ENCODE data around the gene ADGRG6. TPM values are rescaled to one million over a fixed set of nuclear protein-coding genes. Genes with fewer than 3 reads are reported as not detected.
A peak's percentile ranks its signal among the peaks of the same experiment; 100 is the strongest.

The ADGRG6 gene
- total and polyA plus RNA-seq, 2 donors (not counting 3 experiments of a cell fraction or from before 2014, with no cell fraction given): 99.3 to 166 TPM

DNA sequence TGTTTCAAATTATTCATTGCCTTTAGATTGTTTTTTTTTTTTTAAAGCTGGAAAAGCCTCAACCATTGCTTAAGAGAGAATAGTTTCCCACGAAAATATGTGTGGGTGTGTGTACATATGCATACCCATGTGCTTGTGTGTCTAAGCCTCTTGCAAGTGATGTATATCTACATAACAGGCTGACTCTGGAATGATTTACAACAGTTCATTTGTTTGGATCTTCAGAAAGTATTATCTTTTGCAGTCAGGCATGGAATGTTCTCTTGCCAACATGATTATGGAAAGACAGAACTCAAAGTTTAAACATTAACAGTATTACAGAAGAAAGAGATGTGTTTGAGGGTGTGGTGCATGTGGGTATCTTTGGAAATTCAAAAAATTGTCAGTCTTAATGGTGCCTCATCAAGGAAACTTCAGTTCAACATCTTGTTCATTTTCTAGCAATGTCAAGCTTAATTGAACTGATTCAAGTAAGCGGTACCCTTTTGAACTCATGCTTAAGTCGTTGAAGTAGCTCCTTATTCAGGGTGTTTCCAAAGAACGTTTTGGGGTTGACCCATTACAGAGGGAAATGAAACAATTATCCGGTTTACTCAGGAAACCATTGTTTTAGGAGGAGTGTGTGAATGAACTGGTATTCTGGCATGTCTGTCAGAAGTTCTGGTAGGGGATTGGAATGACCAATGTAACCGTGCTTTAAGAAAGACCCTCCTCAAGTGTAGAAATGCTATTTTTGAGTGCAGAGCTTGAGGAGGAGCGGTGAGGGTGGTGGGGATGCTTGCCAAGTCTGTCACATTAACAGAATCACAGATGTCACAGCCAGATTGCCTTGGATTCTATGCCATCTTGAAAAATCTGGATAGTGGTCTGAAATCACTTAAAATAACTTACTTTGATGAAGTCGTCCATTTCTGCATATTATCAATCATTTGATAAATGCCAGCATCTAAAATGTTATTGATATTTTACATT is 60.3 kb downstream of the ADGRG6 start:
- Histone ChIP-seq H3K36me3 (ENCODE audit: control insufficient read depth in 2 of 2, extremely low read depth in 1 of 2, insufficient read depth in 2 of 2, low read length in 2 of 2) (no peaks in the 10 kb centered on the region), H3K9ac (replicated peaks; ENCODE audit: extremely low read depth, insufficient read depth, low read length) (no peak overlapping the region), H3K27ac (ENCODE audit: insufficient read depth, low read depth, low read length) (no peak overlapping the region), H3K79me2 (ENCODE audit: control insufficient read depth, insufficient read depth, low read length) (peaks cover 60% of the 10 kb centered on the region), H3K9me1 (replicated peaks; ENCODE audit: control insufficient read depth, extremely low read depth, insufficient read depth, low read length) (no peaks in the 10 kb centered on the region), H3K4me3 (replicated peaks in 1 of 3; ENCODE audit: insufficient read depth in 1 of 3, low read depth in 1 of 3, low read length in 3 of 3) (no peak overlapping the region), H3K27me3 (ENCODE audit: control insufficient read depth in 2 of 2, insufficient read depth in 2 of 2, low read length in 2 of 2) (no peaks in the 10 kb centered on the region), H3K4me2 (ENCODE audit: insufficient read depth, low read length) (peak overlapping the region; percentile 6), H4K20me1 (replicated peaks; ENCODE audit: control insufficient read depth, extremely low read depth, insufficient read depth, low read length) (peaks cover 4% of the 10 kb centered on the region), H3K9me3 (replicated peaks; ENCODE audit: control insufficient read depth, insufficient read depth, low read length) (no peaks in the 10 kb centered on the region), H3K4me1 (ENCODE audit: control insufficient read depth, extremely low read depth, insufficient read depth, low read length) (peaks cover 29% of the 10 kb centered on the region), H2AFZ (ENCODE audit: low read depth, low read length) (no peak overlapping the region)
- CTCF ChIA-PET: interaction anchor here (0.9 to 1.9 kb wide), 5 partner anchors 12 to 206 kb away, joined by 3 to 8 read pairs (median 3); no protein-coding TSS in a partner anchor
- BruUV-seq (replicated peaks): no TSS peak
- DNase-seq (ENCODE audit: low read depth, low spot score) (peak; percentile 73), FAIRE-seq (peak; percentile 18)
- POLR2A ChIA-PET: no interaction called here
- TF ChIP-seq GATA2 (IDR thresholded peaks at IDR 0.05; ENCODE audit: insufficient read depth, insufficient read length, low read depth, low read length) (no peak), POLR2A (IDR thresholded peaks at IDR 0.05; ENCODE audit: low read depth, low read length) (no peak), FOS (IDR thresholded peaks at IDR 0.05; ENCODE audit: borderline replicate concordance, insufficient read depth, low read length) (no peak), POLR2AphosphoS5 (IDR thresholded peaks at IDR 0.05; ENCODE audit: insufficient read depth, low read depth, low read length) (no peak), EZH2 (IDR thresholded peaks at IDR 0.05; ENCODE audit: borderline replicate concordance, low read depth, low read length, severe bottlenecking) (no peak), JUN (IDR thresholded peaks at IDR 0.05; ENCODE audit: borderline replicate concordance, insufficient read depth, insufficient read length, low read depth) (no peak), MYC (IDR thresholded peaks at IDR 0.05; ENCODE audit: low read depth, low read length) (no peak)
- TF ChIP-seq, protein P1, sequence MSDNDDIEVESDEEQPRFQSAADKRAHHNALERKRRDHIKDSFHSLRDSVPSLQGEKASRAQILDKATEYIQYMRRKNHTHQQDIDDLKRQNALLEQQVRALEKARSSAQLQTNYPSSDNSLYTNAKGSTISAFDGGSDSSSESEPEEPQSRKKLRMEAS (IDR thresholded peaks at IDR 0.05; ENCODE audit: insufficient read depth, insufficient read length): no peak
- TF ChIP-seq, protein P2, sequence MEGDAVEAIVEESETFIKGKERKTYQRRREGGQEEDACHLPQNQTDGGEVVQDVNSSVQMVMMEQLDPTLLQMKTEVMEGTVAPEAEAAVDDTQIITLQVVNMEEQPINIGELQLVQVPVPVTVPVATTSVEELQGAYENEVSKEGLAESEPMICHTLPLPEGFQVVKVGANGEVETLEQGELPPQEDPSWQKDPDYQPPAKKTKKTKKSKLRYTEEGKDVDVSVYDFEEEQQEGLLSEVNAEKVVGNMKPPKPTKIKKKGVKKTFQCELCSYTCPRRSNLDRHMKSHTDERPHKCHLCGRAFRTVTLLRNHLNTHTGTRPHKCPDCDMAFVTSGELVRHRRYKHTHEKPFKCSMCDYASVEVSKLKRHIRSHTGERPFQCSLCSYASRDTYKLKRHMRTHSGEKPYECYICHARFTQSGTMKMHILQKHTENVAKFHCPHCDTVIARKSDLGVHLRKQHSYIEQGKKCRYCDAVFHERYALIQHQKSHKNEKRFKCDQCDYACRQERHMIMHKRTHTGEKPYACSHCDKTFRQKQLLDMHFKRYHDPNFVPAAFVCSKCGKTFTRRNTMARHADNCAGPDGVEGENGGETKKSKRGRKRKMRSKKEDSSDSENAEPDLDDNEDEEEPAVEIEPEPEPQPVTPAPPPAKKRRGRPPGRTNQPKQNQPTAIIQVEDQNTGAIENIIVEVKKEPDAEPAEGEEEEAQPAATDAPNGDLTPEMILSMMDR (IDR thresholded peaks at IDR 0.05; ENCODE audit: extremely low read depth in 1 of 2, insufficient read depth in 1 of 2, low read depth in 1 of 2, low read length in 2 of 2): no peak
- intact Hi-C loops (cut with micrococcal nuclease) (loop anchor here (1.0 kb wide), 1 partner anchor 10 kb away; no protein-coding TSS in a partner anchor), dilution Hi-C loops (cut with MboI; ENCODE audit: extremely low pct_ligation_motif_present, low sequenced_read_pairs) (no loop called here)

Data from endothelial cell of umbilical vein (primary cell).